Cardiac atrium fibroblast (primary cell): ENCODE data around the gene ZNF79. TPM values are rescaled to one million over a fixed set of nuclear protein-coding genes. Genes with fewer than 3 reads are reported as not detected.

Experiments
- total RNA-seq: library from RNA; depleted of rRNA; stranded (reverse); fragments of >200 nt; gene quantifications from 2 replicates; pipeline ENCODE4 v1.2.3, GENCODE V29; 2015

ZNF79 gene
- 7.9 and 8.7 TPM in 2 replicates for total RNA-seq

DNA sequence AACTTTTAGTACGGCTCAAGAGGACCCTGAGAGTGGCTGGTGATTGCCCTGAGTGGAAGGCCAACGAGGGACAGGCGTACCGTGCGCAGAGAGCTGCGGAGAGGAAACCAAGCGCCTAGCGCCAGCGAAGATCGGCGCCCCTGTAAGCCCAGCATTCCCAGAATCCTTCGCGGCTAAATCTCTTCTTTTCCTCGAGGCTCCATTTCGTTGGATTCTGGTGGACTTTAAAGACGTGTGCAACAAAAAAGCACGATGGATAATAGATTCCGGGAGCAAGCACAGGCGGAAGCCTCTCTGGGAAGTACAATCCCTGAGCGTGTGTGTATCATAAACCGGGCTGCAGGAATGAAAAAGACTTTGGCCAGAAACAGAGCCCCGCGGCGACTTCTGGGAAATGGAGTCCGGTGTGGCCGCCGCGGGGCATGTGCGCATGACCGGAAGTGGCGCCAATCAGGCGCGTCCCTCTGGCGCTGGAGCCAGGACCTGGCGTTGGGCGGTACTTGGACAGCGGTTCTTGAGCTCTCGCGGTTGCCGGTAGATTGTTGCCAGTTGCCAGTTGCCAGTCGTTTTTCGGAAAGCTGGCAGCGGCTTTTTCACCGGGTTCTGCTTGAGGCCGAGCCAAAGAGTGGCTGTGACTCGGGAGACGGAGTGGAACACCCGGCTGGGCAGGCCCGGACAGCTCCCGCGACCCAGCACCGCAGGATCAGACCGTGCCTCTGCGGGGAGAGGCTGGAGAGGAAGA is at the start of gene ZNF79:
ZNF79 (plus strand) TSS at position 449 of the 742 bp plus-strand sequence. CDS start 406 bp downstream, outside the sequence.

DNA sequence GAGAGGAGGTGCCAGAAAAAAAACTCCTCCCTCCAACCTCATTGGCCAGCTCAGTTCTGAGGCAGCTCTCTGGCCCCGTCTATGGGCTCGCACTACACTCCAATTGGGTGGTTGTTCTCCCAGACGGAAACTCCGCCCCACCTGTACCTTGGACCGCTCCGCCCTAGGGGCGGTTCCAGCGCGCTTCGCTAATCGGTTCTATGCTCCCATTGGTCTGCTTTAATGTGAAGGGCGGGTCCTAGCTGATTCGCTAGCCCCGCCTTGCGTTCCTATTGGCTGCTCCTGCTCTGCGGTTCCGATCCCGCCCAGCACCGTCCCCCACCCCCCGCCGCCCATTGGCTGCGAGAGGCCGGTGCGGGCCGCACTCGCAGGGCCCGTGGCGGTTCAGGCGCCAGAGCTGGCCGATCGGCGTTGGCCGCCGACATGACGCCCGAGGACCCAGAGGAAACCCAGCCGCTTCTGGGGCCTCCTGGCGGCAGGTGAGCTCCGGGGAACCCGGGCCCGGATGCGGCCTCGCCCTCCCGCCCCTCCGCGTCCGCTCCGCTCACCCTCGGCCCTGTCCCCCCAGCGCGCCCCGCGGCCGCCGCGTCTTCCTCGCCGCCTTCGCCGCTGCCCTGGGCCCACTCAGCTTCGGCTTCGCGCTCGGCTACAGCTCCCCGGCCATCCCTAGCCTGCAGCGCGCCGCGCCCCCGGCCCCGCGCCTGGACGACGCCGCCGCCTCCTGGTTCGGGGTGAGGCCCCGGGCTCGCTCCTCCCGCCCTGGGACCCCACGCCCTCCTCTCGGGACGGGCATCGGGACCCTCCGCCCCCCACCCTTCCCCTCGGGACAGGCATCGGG is 27.2 kb upstream of the ZNF79 start, which contains the start of gene SLC2A8:
SLC2A8 (plus strand) TSS at position 362 of the 838 bp plus-strand sequence; CDS start at position 424, 62 bp downstream.

DNA sequence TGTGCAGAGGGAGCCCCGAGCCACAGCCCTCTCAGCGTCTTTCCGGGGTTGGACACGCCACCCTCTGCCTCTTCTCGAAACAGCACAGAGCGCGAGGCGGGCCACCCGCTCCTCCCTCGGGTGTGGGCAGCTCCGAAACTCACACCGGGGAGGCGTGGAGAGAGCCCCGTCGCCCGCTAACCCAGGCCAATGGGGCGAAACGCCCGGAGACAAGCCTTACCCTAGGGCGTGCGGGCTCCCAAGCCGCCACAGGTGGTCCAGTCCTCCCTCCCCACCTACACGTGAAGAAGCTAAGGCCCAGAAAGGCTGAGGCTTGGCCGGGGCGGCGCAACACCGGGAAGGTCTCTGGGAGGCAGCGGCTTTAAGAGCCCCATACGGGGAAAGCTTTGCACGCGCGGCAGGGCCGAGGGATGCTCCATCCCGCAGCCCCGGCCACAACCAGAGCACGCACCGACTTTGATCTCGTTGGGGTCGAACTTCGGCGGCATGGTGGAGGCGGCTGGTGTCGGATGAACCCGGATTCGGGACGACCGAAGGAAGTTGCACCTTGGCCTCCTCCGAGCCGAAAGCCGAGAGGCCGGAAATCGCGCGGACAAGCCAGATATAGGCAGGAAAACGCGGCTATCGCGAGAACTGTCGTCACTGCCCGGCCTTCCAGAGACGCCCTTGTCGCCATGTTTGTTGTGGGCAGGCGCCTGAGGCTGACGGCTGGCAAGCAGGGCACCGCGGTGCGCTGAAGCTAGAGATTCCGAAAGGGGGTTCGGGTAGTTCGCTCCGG is 26.8 kb downstream of the ZNF79 start, which contains the start of the genes LRSAM1 and RPL12:
LRSAM1 (plus strand) TSS at position 681 of the 778 bp plus-strand sequence. CDS start 3,018 bp downstream, outside the sequence.
RPL12 (minus strand) TSS at position 577 of the 778 bp plus-strand sequence; CDS start at position 488, 89 bp downstream.

Other genes starting within 250 kb of the ZNF79 start
- 0.81 and 3.2 TPM in 2 replicates for gene GARNL3, start 159.6 kb upstream of the ZNF79 start, total RNA-seq
- gene SLC2A8, start 27.2 kb upstream of the ZNF79 start, total RNA-seq: 21.3 and 26.1 TPM in 2 replicates
- 2,722 and 3,224 TPM in 2 replicates for gene RPL12, start 27.0 kb downstream of the ZNF79 start, total RNA-seq
- 12.6 and 24.7 TPM in 2 replicates for gene LRSAM1, start 27.1 kb downstream of the ZNF79 start, total RNA-seq
- gene STXBP1, start 187.9 kb downstream of the ZNF79 start, total RNA-seq: 28.4 and 35.6 TPM in 2 replicates